Cardiac septum (tissue), 1 donor: Measurements from ENCODE around the gene SLC35G1. TPM values are rescaled to one million over a fixed set of nuclear protein-coding genes. Genes with fewer than 3 reads are reported as not detected.

ENCODE experiments used
- DNase-seq: peaks from one replicate; pipeline ENCODE4 v3.0.0-alpha.2; 2020; ENCODE audit warnings: low spot score
- intact Hi-C: fragments of 100-400 bp; cut with DNase I; formaldehyde crosslinking; loops from one replicate; pipeline ENCODE4 v1.14.0; 2022
- long read RNA-seq: library from polyadenylated mRNA; unstranded; transcript quantifications from one replicate; pipeline ENCODE4 v2.0.0, GENCODE V29; 2021
- total RNA-seq: library from RNA; stranded (reverse); fragmentation: NEBNext Ultra II Directional; extraction: Animal tissue kit (Norgen Biotek cat#: 25700); gene quantifications from one replicate; pipeline ENCODE4 v1.2.1, GENCODE V29; 2021
- donor health status: DM: no; HTN: no; CAD: no.

The SLC35G1 gene
- 2.8 TPM for total RNA-seq
- long read RNA-seq, partial matches to known transcripts: 0 of 12 reads
- long read RNA-seq, other reads (novel, unspliced or antisense): 5 of 12 reads

DNA sequence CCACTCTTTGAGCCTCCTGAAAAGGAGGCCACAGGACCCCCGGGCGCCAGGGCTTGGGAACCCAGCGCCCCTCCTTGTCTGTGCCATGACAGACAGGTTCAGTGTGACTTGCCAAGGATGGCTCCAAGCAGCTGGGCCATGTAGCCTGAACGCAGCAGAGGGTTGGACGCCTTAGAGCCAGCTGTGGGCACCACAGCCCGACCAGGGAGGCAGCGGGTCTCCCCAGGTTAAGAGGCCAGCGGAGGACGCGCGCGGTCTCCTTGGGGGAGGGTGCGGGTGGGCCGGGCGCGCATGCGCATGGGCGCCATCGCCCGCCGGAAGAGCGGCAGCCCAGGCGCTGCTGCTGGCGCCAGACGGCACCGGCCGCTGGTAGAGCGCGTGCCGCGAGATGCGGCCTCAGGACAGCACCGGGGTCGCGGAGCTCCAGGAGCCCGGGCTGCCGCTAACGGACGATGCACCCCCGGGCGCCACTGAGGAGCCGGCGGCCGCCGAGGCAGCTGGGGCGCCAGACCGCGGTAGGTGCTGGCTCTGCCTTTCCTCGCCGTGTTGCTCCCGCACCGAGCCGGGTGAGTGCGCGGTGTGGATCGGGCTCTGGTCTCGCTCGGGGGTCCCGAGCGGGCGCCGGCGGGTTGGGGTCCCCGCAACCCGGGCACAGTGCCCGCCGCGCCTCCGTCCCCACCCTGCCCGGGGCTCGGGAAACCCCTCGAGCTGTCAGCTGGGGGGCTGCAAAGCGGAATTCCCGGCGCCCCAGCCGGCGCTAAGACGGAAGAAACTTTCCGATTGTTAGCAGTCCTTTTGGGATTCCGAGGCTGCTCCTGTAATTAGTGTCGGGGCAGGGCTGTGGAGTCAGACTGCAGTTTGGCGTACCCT lies at the start of gene SLC35G1:
Gene SLC35G1, plus strand, starts transcription at position 333 of the 870 bp plus-strand sequence. Its CDS starts 56 bp downstream, at position 389.
- intact Hi-C loops: no loop called here
- DNase-seq: peak; percentile 81

- intact Hi-C loops: no loop called here
- DNase-seq: no peak
These were observed 48.7 kb upstream of the SLC35G1 start for GRCh38 chr10:93844979-93845626.

GRCh38 chr10:93849593-93849992 lies 44.2 kb upstream of the SLC35G1 start:
- intact Hi-C loops: no loop called here
- DNase-seq: no peak

- intact Hi-C loops: no loop called here
- DNase-seq: no peak
These were observed 43.5 kb upstream of the SLC35G1 start for GRCh38 chr10:93850031-93851015.

- intact Hi-C loops: no loop called here
- no peak for DNase-seq
These were observed 42.6 kb upstream of the SLC35G1 start for GRCh38 chr10:93851169-93851568.

DNA sequence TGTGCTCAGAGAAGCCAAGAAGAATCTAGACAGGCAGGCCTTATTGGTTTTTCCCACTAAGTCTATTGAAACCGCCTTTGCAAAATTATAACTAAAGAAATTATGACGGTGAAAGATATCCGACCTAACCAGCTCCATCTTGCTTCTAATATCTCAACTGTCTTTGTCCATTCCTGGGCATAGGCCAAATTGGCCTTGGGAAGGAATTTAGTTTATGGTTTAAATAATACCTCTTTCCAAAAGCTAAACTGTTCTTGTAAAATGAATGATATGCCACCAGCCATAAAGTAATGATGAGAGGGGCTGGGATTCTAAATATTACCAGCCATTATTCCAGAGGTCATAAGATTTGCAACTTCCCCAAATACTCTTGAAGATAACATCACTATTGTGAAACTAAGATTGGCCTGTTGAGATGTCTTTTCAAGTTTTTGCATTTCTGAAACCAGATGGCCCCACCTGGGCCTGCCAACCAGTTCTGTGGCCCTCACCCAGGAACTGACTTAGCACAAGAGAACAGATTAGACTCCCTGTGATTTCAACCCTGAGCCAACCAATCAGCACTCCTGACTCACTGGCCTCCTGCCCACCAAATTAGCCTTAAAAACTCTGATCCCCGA lies 41.2 kb upstream of the SLC35G1 start:
- intact Hi-C loops: no loop called here
- DNase-seq: no peak

DNA sequence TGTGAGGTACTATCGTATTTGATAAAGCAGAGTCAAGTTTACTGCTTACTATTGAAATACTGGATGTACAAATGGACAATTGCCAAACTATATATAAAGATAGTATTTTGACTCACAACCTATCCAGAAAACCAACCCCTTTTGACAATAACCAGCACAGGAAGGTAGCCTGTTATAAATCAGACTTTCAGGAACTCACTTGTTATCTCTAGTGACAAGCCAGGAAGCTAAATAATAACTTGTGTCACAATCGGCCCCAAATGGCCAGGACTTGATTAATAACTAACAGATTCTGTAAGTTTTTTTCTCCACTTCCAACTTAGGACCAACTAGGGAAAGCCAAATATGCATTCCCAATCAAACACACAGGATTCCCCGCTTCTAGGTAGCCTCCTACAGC lies 38.8 kb upstream of the SLC35G1 start:
- intact Hi-C loops: no loop called here
- no peak for DNase-seq

GRCh38 chr10:93856349-93857145 lies 37.2 kb upstream of the SLC35G1 start:
- intact Hi-C loops: no loop called here

DNA sequence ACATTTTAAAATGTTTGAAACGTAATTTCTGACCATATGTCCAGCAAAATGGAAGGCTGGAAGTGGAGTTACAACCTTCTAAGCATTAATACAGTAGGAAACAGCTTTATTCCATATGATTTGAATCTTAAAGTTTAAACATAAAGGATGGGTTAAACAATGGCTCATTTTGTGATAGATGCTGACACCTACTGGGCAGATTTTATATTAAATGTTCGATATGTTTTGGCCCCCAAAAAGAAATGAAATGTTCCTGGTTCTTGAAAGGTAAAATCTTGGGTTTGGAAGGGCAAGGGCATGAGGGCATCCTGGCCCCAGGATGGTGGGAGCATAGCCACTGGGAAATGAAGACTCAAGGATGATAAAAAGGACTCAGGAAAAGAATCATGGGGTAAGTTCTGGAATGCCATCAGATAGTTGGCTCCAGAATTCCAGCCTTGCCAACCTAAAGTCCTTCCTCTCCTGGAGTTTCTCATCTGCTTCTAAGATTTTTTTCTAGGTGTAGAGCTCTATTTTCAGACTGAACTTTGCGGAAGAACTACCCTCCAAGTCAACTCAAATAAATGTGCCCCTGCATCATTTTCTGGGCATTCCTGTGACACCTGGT lies 34.6 kb upstream of the SLC35G1 start:
- no peak for DNase-seq
- intact Hi-C loops: no loop called here

More at GRCh38 chr10:93856349-93857145, 37.2 kb upstream of the SLC35G1 start:
- no peak for DNase-seq

DNA sequence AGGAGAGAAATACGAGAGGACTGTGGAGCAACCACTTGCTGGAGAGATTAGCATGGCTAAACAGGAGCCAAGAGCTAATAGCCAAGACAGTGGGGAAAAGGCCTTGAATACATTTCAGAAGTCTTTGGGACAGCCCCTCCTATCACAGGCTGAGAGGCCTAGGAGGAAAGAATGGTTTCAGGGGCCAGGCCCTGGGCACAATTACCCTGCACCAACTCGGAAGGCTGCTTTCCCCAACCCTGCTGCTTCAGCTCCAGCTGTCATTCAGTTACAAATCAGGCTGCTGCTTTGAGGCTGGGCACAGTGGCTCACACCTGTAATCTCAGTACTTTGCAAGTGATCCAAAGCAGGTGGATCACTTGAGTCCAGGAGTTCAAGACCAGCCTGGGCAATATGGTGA lies 32.0 kb upstream of the SLC35G1 start:
- intact Hi-C loops: no loop called here
- DNase-seq: no peak

DNA sequence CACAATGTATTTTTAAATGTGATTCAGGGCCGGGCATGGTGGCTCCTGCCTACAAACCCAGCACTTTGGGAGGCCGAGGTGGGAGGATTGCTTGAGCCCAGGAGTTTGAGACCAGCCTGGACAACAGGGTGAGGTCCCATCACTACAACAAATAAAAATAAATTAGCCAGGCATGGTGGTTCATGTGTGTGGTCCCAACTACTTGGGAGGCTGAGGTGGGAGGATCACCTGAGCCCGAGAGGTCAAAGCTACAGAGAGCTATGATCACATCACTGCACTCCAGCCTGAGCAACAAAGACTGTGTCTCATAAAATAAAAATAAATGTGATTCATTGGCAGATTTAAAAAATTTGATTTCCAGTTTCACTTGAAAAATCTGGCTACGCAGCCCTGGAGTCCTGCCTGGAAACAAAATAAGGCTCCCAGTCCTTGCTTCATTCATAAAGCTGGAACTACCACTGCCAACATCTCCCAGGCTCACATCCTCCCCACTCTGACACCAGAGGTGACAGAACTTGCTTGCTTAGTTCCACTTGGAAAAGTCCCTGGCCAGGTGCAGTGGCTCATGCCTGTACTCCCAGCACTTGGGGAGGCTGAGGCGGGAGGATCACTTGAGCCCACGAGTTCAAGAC lies 27.9 kb upstream of the SLC35G1 start:
- DNase-seq: no peak
- intact Hi-C loops: no loop called here

GRCh38 chr10:93867525-93867924 lies 26.3 kb upstream of the SLC35G1 start:
- DNase-seq: no peak
- intact Hi-C loops: no loop called here

DNA sequence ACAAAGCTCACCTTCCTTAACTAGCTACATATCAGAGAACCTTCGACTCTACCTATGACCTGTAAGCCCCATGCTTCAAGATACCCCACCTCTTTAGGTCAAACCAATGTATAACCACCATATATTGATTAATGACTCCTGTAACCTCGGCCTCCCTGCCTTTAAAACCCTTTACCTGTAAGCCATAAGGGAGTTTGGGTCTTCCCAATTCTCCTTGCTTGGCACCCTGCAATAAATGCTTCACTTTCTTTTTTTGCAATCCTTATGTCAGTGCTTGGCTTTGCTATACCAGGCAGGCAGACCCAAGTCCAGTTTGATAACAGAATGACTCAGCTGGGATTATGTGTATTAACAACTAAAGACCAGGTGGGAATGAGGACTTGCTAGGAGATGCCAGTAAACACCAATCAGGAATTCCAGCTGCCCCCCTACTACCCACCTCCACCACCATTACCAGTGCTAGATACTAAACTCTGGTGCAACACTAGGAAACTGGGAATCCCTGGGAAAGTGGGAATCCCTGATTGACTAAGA lies 22.0 kb upstream of the SLC35G1 start:
- DNase-seq: no peak
- intact Hi-C loops: no loop called here

DNA sequence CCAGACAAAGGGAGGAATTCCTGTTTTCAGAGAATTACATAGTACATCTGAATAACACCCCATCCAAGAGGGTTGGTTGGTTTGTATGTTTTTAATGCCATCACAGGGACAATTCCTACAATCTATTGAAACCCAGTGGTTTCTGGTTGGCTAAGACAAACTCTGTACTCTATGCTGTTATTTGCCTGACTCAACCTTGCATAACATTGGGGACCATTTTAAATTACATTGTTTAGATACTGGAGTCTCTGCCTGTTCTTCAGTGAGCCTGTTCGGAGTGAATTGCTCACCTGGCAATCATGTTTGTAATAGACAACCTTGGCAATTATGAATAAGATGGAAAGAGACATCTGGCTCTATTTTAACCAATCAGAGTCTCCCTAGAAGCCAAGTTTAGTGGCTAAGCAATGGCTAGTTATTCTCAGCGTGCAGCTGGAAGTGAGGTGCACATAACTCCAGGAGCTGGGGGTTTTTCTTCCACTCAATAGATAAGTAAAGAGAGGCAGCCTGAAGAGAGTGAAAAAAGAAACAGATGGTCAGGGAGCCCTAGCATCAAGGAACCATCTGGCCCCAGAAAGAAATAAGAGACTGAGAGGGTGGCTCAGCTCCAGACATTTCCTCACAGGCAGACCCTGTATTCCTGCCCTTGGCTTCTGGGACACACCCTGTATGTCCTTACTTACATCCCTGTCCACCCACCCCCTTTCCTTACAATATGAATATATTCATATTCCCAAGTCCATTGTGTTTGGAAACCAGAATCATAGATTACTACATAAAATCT lies 21.2 kb upstream of the SLC35G1 start:
- intact Hi-C loops: no loop called here
- DNase-seq: no peak

- no peak for DNase-seq
- intact Hi-C loops: no loop called here
These were observed 20.2 kb upstream of the SLC35G1 start for GRCh38 chr10:93873420-93874115.
